ENCODE data around the gene MYO18B.

MYO18B gene

DNA sequence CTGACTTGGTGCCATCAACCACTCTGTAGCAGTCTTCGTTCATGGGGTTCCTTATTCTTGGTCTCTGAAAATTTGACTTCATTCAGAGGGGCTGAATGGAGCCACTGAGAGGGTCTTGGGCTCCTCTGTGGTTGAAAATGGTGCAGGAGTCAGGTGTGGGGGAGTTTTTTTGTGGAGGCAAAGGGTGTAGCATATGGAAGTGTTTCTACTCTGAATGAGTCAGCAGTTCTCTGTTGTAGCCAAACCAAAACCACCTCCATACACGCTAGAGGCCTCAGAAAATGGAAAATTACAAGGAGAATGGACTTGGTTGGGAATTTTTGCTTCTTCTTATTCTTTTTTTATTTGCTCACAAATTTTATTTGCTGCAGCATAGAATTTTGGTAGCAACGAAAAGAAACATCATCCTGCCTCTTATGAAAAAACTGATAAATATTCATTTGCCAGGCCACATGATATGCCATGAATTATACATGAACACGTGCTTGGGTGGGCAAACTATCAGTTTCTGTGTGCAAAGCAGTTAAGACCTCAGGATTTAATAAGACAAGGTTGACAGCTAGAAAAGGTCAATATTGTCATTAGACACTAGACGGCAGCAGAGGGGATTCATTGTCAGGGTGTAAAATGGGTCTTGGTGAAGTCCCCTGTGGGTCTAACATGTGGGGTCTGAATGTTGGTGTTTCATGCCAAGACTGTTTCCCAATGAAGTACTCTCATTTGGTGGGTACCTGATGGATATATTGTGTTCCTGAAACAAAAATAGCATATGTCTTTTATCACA is 111.7 kb downstream of the MYO18B start:
- H3K27ac ChIP-seq, result no peak overlapping the region

DNA sequence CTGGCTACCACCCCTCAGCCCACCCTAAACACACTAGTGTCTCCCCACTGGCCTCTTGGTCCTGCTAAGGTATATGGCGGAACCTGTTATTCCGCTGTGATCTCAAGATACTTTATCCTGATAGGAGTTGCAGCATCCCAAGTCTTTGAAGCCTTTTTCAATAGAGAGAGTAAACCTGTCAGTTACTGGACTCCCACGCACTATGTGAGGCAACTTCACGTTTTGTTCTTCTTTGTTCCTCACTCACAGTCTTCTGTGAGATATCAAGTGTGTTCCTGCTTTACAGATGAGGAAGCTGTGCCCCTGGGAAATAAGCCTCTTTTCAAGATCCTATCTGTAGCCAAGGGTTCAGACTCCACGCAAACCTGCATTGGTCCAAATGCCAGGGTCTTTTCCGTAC is 127.8 kb downstream of the MYO18B start:
- Histone ChIP-seq H4K20me1 (no peaks in the 10 kb centered on the region), H3K4me1 (no peaks in the 10 kb centered on the region), H3K4me2 (no peak overlapping the region), H3K9me3 (no peaks in the 10 kb centered on the region), H3K27me3 (no peaks in the 10 kb centered on the region), H3K4me3 (no peak overlapping the region), H3K27ac (no peak overlapping the region), H3K36me3 (no peaks in the 10 kb centered on the region), H3K9ac (no peak overlapping the region)
- TF ChIP-seq Cebpa-rat (IDR thresholded peaks at IDR 0.05), result no peak

More for the DNA sequence above, 111.7 kb downstream of the MYO18B start:
- H3K36me3 ChIP-seq, result no peaks in the 10 kb centered on the region
- H3K4me3 ChIP-seq, result no peak overlapping the region
- H3K4me1 ChIP-seq, result no peaks in the 10 kb centered on the region
- no peaks in the 10 kb centered on the region for H4K20me1 ChIP-seq
- no peak overlapping the region for H3K4me2 ChIP-seq
- no peaks in the 10 kb centered on the region for H3K9me3 ChIP-seq
- no peaks in the 10 kb centered on the region for H3K27me3 ChIP-seq
- no peak overlapping the region for H3K9ac ChIP-seq
- no peak for TF ChIP-seq Cebpa-rat (IDR thresholded peaks at IDR 0.05)

- no peak for TF ChIP-seq Cebpa-rat (IDR thresholded peaks at IDR 0.05)
- Histone ChIP-seq H4K20me1 (no peaks in the 10 kb centered on the region), H3K4me1 (peaks cover 7% of the 10 kb centered on the region), H3K4me3 (no peak overlapping the region), H3K27me3 (no peaks in the 10 kb centered on the region), H3K4me2 (no peak overlapping the region), H3K9me3 (no peaks in the 10 kb centered on the region), H3K9ac (no peak overlapping the region), H3K36me3 (no peaks in the 10 kb centered on the region), H3K27ac (no peak overlapping the region)
These were observed 132.3 kb downstream of the MYO18B start for GRCh38 chr22:25874327-25874726.

DNA sequence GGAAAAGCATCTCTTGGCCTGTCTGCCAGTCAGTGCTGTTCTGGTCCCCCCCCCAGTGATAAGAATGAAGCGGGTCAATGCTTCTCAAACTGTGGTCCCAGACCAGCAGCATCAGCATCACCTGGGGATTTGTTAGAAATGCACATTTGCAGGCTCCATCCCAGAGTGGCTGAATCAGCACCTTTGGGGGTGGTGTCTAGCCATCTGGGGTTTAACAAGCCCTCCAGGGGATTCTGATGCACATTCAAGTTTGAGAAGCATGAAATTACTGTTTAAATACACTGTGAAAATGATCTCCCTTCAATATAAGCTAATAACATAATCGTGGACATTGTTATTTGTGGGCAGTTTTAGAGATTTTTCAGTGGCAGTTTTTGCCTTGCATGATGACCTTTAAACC is 133.5 kb downstream of the MYO18B start:
- no peak overlapping the region for H3K9ac ChIP-seq
- peaks cover 7% of the 10 kb centered on the region for H3K4me1 ChIP-seq
- H3K27ac ChIP-seq, result no peak overlapping the region
- no peaks in the 10 kb centered on the region for H3K36me3 ChIP-seq
- no peaks in the 10 kb centered on the region for H3K9me3 ChIP-seq
- no peaks in the 10 kb centered on the region for H3K27me3 ChIP-seq
- no peak overlapping the region for H3K4me2 ChIP-seq
- no peak for TF ChIP-seq Cebpa-rat (IDR thresholded peaks at IDR 0.05)
- no peak overlapping the region for H3K4me3 ChIP-seq
- no peaks in the 10 kb centered on the region for H4K20me1 ChIP-seq

DNA sequence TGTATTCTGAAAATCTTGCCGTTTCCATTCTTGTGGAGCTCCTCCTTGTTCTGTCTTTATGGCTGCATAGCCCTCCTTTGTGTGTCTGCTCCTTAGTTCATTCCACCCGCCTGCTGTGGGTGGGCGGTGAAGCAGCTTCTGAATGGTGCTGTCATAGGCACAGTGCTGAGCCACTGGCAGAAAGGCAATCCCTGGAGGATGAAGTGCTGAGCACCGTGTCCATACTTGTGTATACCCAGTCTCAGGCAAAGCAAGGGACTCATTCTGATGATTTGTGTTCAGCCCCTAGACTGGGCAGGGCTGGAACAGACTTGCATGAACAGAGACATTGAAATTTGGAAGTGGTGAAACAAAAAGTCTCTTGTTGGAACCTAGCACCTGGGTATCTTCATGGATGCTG is 134.9 kb downstream of the MYO18B start:
- no peaks in the 10 kb centered on the region for H4K20me1 ChIP-seq
- no peak overlapping the region for H3K4me2 ChIP-seq
- H3K9me3 ChIP-seq, result no peaks in the 10 kb centered on the region
- no peak for TF ChIP-seq Cebpa-rat (IDR thresholded peaks at IDR 0.05)
- no peaks in the 10 kb centered on the region for H3K27me3 ChIP-seq
- no peak overlapping the region for H3K27ac ChIP-seq
- H3K4me3 ChIP-seq, result no peak overlapping the region
- H3K9ac ChIP-seq, result no peak overlapping the region
- H3K4me1 ChIP-seq, result peaks cover 7% of the 10 kb centered on the region
- no peaks in the 10 kb centered on the region for H3K36me3 ChIP-seq

DNA sequence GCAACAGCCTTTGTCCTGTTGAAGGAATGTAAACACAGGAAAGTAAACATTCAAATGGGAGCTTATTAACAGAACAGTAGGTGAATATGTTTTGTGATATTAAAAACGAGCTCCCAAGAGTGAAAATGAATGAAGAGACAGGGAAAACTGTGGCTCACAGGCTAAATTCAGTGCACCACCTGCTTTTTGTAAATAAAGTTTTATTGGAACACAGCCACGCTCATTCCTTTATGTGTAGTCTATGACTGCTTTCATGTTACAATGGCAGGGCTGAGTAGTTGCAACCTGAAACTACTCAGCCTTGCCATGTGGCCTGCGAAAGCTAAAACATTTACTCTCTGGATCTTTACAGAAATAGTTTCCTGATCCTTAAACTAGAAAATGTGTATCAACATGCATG is 136.9 kb downstream of the MYO18B start:
- H3K4me2 ChIP-seq, result no peak overlapping the region
- H3K36me3 ChIP-seq, result no peaks in the 10 kb centered on the region
- no peak overlapping the region for H3K9ac ChIP-seq
- no peaks in the 10 kb centered on the region for H3K27me3 ChIP-seq
- no peak overlapping the region for H3K27ac ChIP-seq
- H4K20me1 ChIP-seq, result no peaks in the 10 kb centered on the region
- no peak for TF ChIP-seq Cebpa-rat (IDR thresholded peaks at IDR 0.05)
- H3K4me3 ChIP-seq, result no peak overlapping the region
- peaks cover 7% of the 10 kb centered on the region for H3K4me1 ChIP-seq
- no peaks in the 10 kb centered on the region for H3K9me3 ChIP-seq

GRCh38 chr22:25880524-25880923 is 138.5 kb downstream of the MYO18B start:
- no peaks in the 10 kb centered on the region for H3K9me3 ChIP-seq
- peaks cover 2% of the 10 kb centered on the region for H3K4me1 ChIP-seq
- no peak for TF ChIP-seq Cebpa-rat (IDR thresholded peaks at IDR 0.05)
- H3K36me3 ChIP-seq, result no peaks in the 10 kb centered on the region
- no peak overlapping the region for H3K9ac ChIP-seq
- H3K27me3 ChIP-seq, result no peaks in the 10 kb centered on the region
- no peak overlapping the region for H3K4me3 ChIP-seq
- H3K4me2 ChIP-seq, result no peak overlapping the region
- no peak overlapping the region for H3K27ac ChIP-seq
- no peaks in the 10 kb centered on the region for H4K20me1 ChIP-seq

GRCh38 chr22:25881210-25881755 is 139.3 kb downstream of the MYO18B start:
- no peak overlapping the region for H3K4me2 ChIP-seq
- no peak overlapping the region for H3K27ac ChIP-seq
- no peaks in the 10 kb centered on the region for H3K4me1 ChIP-seq
- TF ChIP-seq Cebpa-rat (IDR thresholded peaks at IDR 0.05), result no peak
- H3K9ac ChIP-seq, result no peak overlapping the region
- H4K20me1 ChIP-seq, result no peaks in the 10 kb centered on the region
- no peaks in the 10 kb centered on the region for H3K9me3 ChIP-seq
- no peaks in the 10 kb centered on the region for H3K36me3 ChIP-seq
- H3K27me3 ChIP-seq, result no peaks in the 10 kb centered on the region
- H3K4me3 ChIP-seq, result no peak overlapping the region

- H3K4me3 ChIP-seq, result no peak overlapping the region
- H3K4me2 ChIP-seq, result no peak overlapping the region
- no peaks in the 10 kb centered on the region for H3K9me3 ChIP-seq
- H3K9ac ChIP-seq, result no peak overlapping the region
- H3K4me1 ChIP-seq, result no peaks in the 10 kb centered on the region
- no peaks in the 10 kb centered on the region for H4K20me1 ChIP-seq
- TF ChIP-seq Cebpa-rat (IDR thresholded peaks at IDR 0.05), result no peak
- no peaks in the 10 kb centered on the region for H3K27me3 ChIP-seq
- H3K27ac ChIP-seq, result no peak overlapping the region
- no peaks in the 10 kb centered on the region for H3K36me3 ChIP-seq
These were observed 140.4 kb downstream of the MYO18B start for GRCh38 chr22:25882360-25882759.

- Histone ChIP-seq H3K4me2 (no peak overlapping the region), H3K27ac (no peak overlapping the region), H3K9me3 (no peaks in the 10 kb centered on the region), H3K4me3 (no peak overlapping the region), H3K27me3 (no peaks in the 10 kb centered on the region), H4K20me1 (no peaks in the 10 kb centered on the region), H3K9ac (no peak overlapping the region), H3K36me3 (no peaks in the 10 kb centered on the region), H3K4me1 (no peaks in the 10 kb centered on the region)
- no peak for TF ChIP-seq Cebpa-rat (IDR thresholded peaks at IDR 0.05)
These were observed 141.6 kb downstream of the MYO18B start for GRCh38 chr22:25883482-25884033.
